AG09309 (cell line): ENCODE measurements around the gene CHMP1A.
"Not testable (repeated sequence)": the region's sequence is repeated elsewhere in the genome, so short reads cannot be mapped to it uniquely, and the experiment has no call there.

ENCODE experiments used
- DNase-seq: peaks from one replicate; pipeline ENCODE4 v3.0.0-alpha.2; 2010; ENCODE audit warnings: low read depth
- H3K4me3 ChIP-seq: 2 replicates; pipeline ENCODE4 v1.5.1; 2011; ENCODE audit warnings: mild to moderate bottlenecking, low read depth, low read length, moderate library complexity; ENCODE audit not compliant: control insufficient read depth
- TF ChIP-seq, protein P1 (sequence below): IDR thresholded peaks from 2 replicates; pipeline ENCODE4 v1.5.1; 2011; ENCODE audit warnings: mild to moderate bottlenecking, low read depth, low read length, inconsistent platforms; ENCODE audit not compliant: insufficient read depth, control insufficient read depth; ENCODE audit errors: missing control alignments

Gene CHMP1A

DNA sequence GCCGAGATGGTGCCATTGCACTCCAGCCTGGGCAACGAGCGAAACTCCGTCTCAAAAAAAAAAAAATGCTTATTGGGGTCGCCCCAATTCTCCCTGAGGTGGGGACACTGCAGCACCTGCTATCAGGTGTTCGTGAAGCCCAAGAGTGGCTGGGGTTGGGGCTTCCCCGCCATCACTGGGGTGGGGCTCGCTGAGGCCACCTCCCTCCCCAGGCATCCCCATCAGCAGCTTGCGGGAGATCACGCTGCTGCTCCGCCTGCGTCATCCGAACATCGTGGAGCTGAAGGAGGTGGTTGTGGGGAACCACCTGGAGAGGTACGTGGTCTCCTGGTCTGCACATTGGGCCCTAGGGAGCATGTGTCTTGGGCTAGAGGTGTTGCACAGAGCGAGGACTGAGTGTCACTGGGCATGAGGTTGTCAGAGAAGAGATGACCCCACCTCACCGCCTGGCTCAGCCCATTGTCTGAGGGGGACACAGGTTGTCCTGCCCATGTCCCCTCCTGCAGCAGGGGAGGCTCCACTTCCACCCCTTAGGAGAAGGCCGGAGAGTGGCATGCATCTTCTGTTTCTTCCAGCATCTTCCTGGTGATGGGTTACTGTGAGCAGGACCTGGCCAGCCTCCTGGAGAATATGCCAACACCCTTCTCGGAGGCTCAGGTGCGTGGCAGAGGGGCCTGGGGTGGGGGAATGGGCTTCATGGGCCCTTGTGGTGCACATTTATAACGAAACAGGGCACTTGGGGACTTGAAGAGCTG lies 33.9 kb upstream of the CHMP1A start:
- TF ChIP-seq, protein P1, sequence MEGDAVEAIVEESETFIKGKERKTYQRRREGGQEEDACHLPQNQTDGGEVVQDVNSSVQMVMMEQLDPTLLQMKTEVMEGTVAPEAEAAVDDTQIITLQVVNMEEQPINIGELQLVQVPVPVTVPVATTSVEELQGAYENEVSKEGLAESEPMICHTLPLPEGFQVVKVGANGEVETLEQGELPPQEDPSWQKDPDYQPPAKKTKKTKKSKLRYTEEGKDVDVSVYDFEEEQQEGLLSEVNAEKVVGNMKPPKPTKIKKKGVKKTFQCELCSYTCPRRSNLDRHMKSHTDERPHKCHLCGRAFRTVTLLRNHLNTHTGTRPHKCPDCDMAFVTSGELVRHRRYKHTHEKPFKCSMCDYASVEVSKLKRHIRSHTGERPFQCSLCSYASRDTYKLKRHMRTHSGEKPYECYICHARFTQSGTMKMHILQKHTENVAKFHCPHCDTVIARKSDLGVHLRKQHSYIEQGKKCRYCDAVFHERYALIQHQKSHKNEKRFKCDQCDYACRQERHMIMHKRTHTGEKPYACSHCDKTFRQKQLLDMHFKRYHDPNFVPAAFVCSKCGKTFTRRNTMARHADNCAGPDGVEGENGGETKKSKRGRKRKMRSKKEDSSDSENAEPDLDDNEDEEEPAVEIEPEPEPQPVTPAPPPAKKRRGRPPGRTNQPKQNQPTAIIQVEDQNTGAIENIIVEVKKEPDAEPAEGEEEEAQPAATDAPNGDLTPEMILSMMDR: no peak
- DNase-seq: no peak
- no peak overlapping the region for H3K4me3 ChIP-seq

DNA sequence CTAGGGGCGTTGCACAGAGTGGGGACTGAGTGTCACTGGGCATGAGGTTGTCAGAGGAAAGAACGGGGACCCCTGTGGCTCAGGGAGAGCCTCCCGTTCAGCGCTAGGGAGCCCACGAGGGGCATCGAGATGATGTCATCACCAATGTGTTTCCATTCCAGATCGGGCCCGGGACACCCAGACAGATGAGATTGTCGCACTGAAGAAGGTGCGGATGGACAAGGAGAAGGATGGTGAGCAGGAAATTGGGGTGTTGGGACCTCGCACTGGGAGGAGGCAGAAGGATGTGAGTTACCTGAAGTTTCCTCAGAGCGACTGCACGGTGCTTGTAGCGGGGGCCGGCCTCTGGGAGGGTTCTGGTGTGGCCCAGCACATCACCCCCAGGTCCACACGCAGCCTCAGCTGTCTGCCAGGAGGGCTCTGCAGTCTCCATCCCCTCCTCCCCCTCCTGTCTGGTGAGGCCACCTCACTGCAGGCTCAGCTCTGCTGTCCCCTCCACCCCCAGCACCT lies 32.9 kb upstream of the CHMP1A start:
- no peak overlapping the region for H3K4me3 ChIP-seq
- DNase-seq: no peak

DNA sequence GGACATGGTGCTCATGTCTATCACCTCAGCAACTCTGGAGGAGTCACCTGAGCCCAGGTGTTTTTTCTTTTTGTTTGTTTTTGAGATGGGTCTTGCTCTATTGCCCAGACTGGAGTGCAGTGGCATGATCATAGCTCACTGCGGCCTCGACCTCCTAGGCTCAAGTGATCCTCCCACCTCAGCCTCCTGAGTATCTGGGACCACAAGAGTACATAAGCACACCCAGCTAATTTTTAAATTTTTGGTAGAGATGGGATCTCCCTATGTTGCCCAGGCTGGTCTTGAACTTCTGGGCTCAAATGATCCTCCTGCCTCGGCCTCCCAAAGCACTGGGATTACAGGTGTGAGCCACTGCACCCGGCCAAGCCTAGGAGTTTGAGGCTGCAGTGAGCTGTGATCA lies 32.1 kb upstream of the CHMP1A start:
- H3K4me3 ChIP-seq, DNase-seq: not testable (repeated sequence)

More for the DNA sequence above, 32.9 kb upstream of the CHMP1A start:
- TF ChIP-seq, protein P1: no peak

DNA sequence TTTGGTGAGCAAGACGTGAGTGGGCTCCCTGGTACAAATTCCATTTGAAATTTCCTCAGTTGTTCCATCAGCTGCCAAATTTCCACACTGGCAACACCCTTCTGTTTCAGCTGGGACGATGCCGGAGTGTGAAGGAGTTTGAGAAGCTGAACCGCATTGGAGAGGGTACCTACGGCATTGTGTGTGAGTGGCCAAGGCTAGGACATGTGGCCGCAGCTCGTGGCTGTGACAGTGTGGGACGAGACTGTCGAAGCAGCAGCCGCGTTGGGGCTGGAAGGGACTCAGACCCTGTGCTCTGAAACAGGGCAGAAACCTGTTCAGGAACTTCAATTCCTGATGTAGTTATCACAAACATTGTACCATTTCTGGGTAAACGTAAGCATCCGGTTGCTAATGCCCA lies 31.6 kb upstream of the CHMP1A start:
- H3K4me3 ChIP-seq: no peak overlapping the region
- no peak for DNase-seq
- TF ChIP-seq, protein P1: no peak

DNA sequence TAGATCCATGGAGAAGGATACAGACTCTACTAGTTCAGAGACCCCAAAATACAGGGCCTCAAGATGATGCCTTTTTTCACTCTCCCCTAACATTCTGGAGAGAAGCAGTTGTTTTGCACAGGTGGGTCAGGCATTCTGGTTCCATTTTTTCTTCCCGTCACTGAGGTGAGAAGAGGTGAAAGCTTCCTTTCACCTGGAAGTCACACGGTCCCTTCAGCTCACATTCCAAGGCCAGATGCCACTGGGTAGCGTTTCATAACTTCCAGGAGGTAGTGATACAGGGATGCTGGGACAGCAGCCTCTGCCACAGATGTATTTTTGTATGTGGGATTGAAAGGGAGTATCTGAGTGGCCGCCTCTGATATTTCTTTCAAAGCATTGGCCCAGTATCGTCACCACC lies 30.9 kb upstream of the CHMP1A start:
- TF ChIP-seq, protein P1: no peak
- DNase-seq: no peak
- no peak overlapping the region for H3K4me3 ChIP-seq

DNA sequence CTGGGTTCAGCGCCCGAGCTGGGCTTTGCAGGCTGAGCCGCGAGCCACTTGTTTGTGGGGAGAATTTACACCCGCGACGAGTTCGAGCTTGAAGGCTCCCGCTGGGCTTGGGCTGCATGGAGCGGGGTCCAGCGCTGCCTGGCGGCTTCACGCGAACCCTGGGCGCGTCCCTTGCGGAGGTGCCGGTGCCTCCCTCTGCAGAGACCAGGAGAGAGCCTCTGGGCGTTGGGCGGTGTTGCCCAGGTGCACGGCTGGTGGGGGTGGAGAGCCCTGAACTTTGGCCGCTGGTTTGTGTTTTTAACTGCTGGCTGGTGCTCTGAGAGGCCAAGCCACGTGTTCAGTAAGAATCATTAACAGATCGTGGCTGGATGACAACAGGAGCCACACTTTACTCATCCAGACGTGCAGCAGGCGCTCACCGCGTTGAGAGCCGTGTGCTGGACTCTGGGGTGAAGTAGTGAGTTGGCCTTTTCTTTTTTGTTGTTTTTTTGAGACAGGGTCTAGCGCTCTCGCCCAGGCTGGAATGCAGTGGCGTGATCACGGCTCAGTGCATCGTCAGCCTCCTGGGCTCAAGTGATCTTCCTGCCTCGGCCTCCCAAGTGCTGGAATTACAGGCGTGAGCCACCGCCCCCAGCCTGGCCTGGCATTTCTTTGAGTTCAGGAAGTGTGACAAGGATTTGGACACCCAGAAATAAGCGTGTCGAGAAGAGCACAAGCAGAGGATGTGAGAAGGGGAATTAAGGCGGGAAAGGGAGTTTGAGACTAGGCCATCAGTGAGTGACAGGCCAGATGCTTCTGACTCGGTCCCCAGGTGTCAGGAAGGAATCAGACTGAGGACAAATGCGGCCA lies 29.8 kb upstream of the CHMP1A start:
- no peak for DNase-seq
- TF ChIP-seq, protein P1: no peak
- H3K4me3 ChIP-seq: peak overlapping the region; percentile 81
